ENCODE measurements around the gene S100PBP.

Gene S100PBP

GRCh38 chr1:32779242-32779641 lies 38.2 kb upstream of the S100PBP start:
- DNase-seq (ENCODE audit: low spot score) (no peak), ATAC-seq (ENCODE audit: low read depth) (no peak)
- no peak for TF ChIP-seq CTCF (IDR thresholded peaks at IDR 0.05; ENCODE audit: poor library complexity, severe bottlenecking)
- peak overlapping the region; percentile 78 for H3K27ac ChIP-seq (ENCODE audit: poor library complexity, severe bottlenecking)
- H3K4me3 ChIP-seq (ENCODE audit: severe bottlenecking), result no peak overlapping the region
- H3K4me1 ChIP-seq (ENCODE audit: insufficient read depth, poor library complexity, severe bottlenecking), result peaks cover 24% of the 10 kb centered on the region
- H3K27me3 ChIP-seq (ENCODE audit: insufficient read depth, poor library complexity, severe bottlenecking), result no peaks in the 10 kb centered on the region
- H3K9me3 ChIP-seq (ENCODE audit: severe bottlenecking), result no peaks in the 10 kb centered on the region
- peaks cover 97% of the 10 kb centered on the region for H3K36me3 ChIP-seq (ENCODE audit: low read depth)

GRCh38 chr1:32780005-32780404 lies 37.4 kb upstream of the S100PBP start:
- H3K36me3 ChIP-seq (ENCODE audit: low read depth), result peaks cover 97% of the 10 kb centered on the region
- peaks cover 24% of the 10 kb centered on the region for H3K4me1 ChIP-seq (ENCODE audit: insufficient read depth, poor library complexity, severe bottlenecking)
- no peak for TF ChIP-seq CTCF (IDR thresholded peaks at IDR 0.05; ENCODE audit: poor library complexity, severe bottlenecking)
- no peak for DNase-seq (ENCODE audit: low spot score)
- H3K9me3 ChIP-seq (ENCODE audit: severe bottlenecking), result no peaks in the 10 kb centered on the region
- no peak overlapping the region for H3K4me3 ChIP-seq (ENCODE audit: severe bottlenecking)
- H3K27ac ChIP-seq (ENCODE audit: poor library complexity, severe bottlenecking), result peak overlapping the region; percentile 78
- ATAC-seq (ENCODE audit: low read depth), result no peak
- H3K27me3 ChIP-seq (ENCODE audit: insufficient read depth, poor library complexity, severe bottlenecking), result no peaks in the 10 kb centered on the region

- peak; percentile 88 for ATAC-seq (ENCODE audit: low read depth)
- H3K36me3 ChIP-seq (ENCODE audit: low read depth), result peaks cover 97% of the 10 kb centered on the region
- no peak for DNase-seq (ENCODE audit: low spot score)
- peak overlapping the region; percentile 78 for H3K27ac ChIP-seq (ENCODE audit: poor library complexity, severe bottlenecking)
- no peaks in the 10 kb centered on the region for H3K9me3 ChIP-seq (ENCODE audit: severe bottlenecking)
- no peak for TF ChIP-seq CTCF (IDR thresholded peaks at IDR 0.05; ENCODE audit: poor library complexity, severe bottlenecking)
- no peaks in the 10 kb centered on the region for H3K27me3 ChIP-seq (ENCODE audit: insufficient read depth, poor library complexity, severe bottlenecking)
- peaks cover 18% of the 10 kb centered on the region for H3K4me1 ChIP-seq (ENCODE audit: insufficient read depth, poor library complexity, severe bottlenecking)
- H3K4me3 ChIP-seq (ENCODE audit: severe bottlenecking), result no peak overlapping the region
These were observed 36.7 kb upstream of the S100PBP start for GRCh38 chr1:32780628-32781234.

GRCh38 chr1:32782086-32782485 lies 35.4 kb upstream of the S100PBP start:
- H3K4me1 ChIP-seq (ENCODE audit: insufficient read depth, poor library complexity, severe bottlenecking), result peaks cover 14% of the 10 kb centered on the region
- peak overlapping the region; percentile 78 for H3K27ac ChIP-seq (ENCODE audit: poor library complexity, severe bottlenecking)
- H3K4me3 ChIP-seq (ENCODE audit: severe bottlenecking), result no peak overlapping the region
- no peak for ATAC-seq (ENCODE audit: low read depth)
- H3K9me3 ChIP-seq (ENCODE audit: severe bottlenecking), result peaks cover 2% of the 10 kb centered on the region
- DNase-seq (ENCODE audit: low spot score), result no peak
- peaks cover 97% of the 10 kb centered on the region for H3K36me3 ChIP-seq (ENCODE audit: low read depth)
- no peaks in the 10 kb centered on the region for H3K27me3 ChIP-seq (ENCODE audit: insufficient read depth, poor library complexity, severe bottlenecking)
- no peak for TF ChIP-seq CTCF (IDR thresholded peaks at IDR 0.05; ENCODE audit: poor library complexity, severe bottlenecking)

- no peak overlapping the region for H3K27ac ChIP-seq (ENCODE audit: poor library complexity, severe bottlenecking)
- peaks cover 99% of the 10 kb centered on the region for H3K36me3 ChIP-seq (ENCODE audit: low read depth)
- H3K4me1 ChIP-seq (ENCODE audit: insufficient read depth, poor library complexity, severe bottlenecking), result peaks cover 14% of the 10 kb centered on the region
- DNase-seq (ENCODE audit: low spot score), result no peak
- H3K27me3 ChIP-seq (ENCODE audit: insufficient read depth, poor library complexity, severe bottlenecking), result no peaks in the 10 kb centered on the region
- peaks cover 2% of the 10 kb centered on the region for H3K9me3 ChIP-seq (ENCODE audit: severe bottlenecking)
- no peak for ATAC-seq (ENCODE audit: low read depth)
- TF ChIP-seq CTCF (IDR thresholded peaks at IDR 0.05; ENCODE audit: poor library complexity, severe bottlenecking), result no peak
- H3K4me3 ChIP-seq (ENCODE audit: severe bottlenecking), result no peak overlapping the region
These were observed 33.6 kb upstream of the S100PBP start for GRCh38 chr1:32783851-32784250.
